Measurements from ENCODE around the gene LRRC1.

GRCh38 chr6:53956068-53956711 lies 161.4 kb downstream of the LRRC1 start:
- TF ChIP-seq EZH2 (IDR thresholded peaks at IDR 0.05; ENCODE audit: low read length, missing control alignments) (no peak), CTCF (conservative IDR thresholded peaks at IDR 0.05 in 1 of 2, IDR thresholded peaks at IDR 0.05 in 1 of 2; ENCODE audit: low read depth in 1 of 2, low read length in 2 of 2) (peak; percentile 80 to 87)

All from fibroblast of lung (primary cell).